Left ventricle myocardium inferior (tissue), 1 donor: ENCODE results near the gene OR10H5. TPM values are rescaled to one million over a fixed set of nuclear protein-coding genes. Genes with fewer than 3 reads are reported as not detected.
A peak's percentile ranks its signal among the peaks of the same experiment; 100 is the strongest.
"Not testable (repeated sequence)": the region's sequence is repeated elsewhere in the genome, so short reads cannot be mapped to it uniquely, and the experiment has no call there.

Source experiments
- DNase-seq: peaks from one replicate; pipeline ENCODE4 v3.0.0-alpha.2; 2020
- H3K27ac ChIP-seq: fragments of 200-600 bp; replicated peaks from 2 replicates; pipeline ENCODE4 v1.8.0; 2021
- H3K27me3 ChIP-seq: fragments of 200-600 bp; 2 replicates; pipeline ENCODE4 v1.8.0; 2021; ENCODE audit warnings: low read depth
- H3K36me3 ChIP-seq: fragments of 200-600 bp; 2 replicates; pipeline ENCODE4 v1.8.0; 2021
- H3K4me1 ChIP-seq: fragments of 200-600 bp; 2 replicates; pipeline ENCODE4 v1.8.0; 2021
- H3K4me3 ChIP-seq: fragments of 200-600 bp; 2 replicates; pipeline ENCODE4 v1.8.0; 2021; ENCODE audit warnings: mild to moderate bottlenecking, moderate library complexity
- H3K9me3 ChIP-seq: fragments of 200-600 bp; replicated peaks from 2 replicates; pipeline ENCODE4 v1.8.0; 2021
- CTCF ChIP-seq: fragments of 200-600 bp; IDR thresholded peaks from 2 replicates; pipeline ENCODE4 v1.8.0; 2021; ENCODE audit warnings: antibody characterized with exemption, mild to moderate bottlenecking, borderline replicate concordance
- intact Hi-C: fragments of 100-400 bp; cut with micrococcal nuclease; formaldehyde crosslinking; loops from one replicate; pipeline ENCODE4 v1.11.0; 2022
- total RNA-seq: library from RNA; stranded (reverse); fragmentation: NEBNext Ultra II Directional; extraction: Animal tissue kit (Norgen Biotek cat#: 25700); gene quantifications from one replicate; pipeline ENCODE4 v1.2.1, GENCODE V29; 2021
- donor health status: DM: no; HTN: yes; CAD: no; lungs with severe emphysema.

The OR10H5 gene
- total RNA-seq, 1 donor from 2014 or later, result not detected

GRCh38 chr19:15779756-15780476 is 7.5 kb upstream of the OR10H5 start:
- peaks cover 36% of the 10 kb centered on the region for H3K4me1 ChIP-seq
- no peaks in the 10 kb centered on the region for H3K9me3 ChIP-seq
- peak overlapping the region; percentile 85 for H3K27ac ChIP-seq
- peak; percentile 73 for DNase-seq
- no peaks in the 10 kb centered on the region for H3K36me3 ChIP-seq
- H3K27me3 ChIP-seq, result peaks cover 24% of the 10 kb centered on the region
- H3K4me3 ChIP-seq, result peak overlapping the region; percentile 53
- intact Hi-C loops, result no loop called here
- peak; percentile 12 for TF ChIP-seq CTCF

- TF ChIP-seq CTCF, result no peak
- no peak overlapping the region for H3K4me3 ChIP-seq
- intact Hi-C loops, result no loop called here
- DNase-seq, result no peak
- H3K27me3 ChIP-seq, result peaks cover 20% of the 10 kb centered on the region
- H3K9me3 ChIP-seq, result no peaks in the 10 kb centered on the region
- H3K27ac ChIP-seq, result peak overlapping the region; percentile 85
- H3K4me1 ChIP-seq, result peaks cover 36% of the 10 kb centered on the region
- H3K36me3 ChIP-seq, result no peaks in the 10 kb centered on the region
Observed at GRCh38 chr19:15780610-15781418, 6.6 kb upstream of the OR10H5 start.

GRCh38 chr19:15781661-15782060 is 5.8 kb upstream of the OR10H5 start:
- Histone ChIP-seq H3K4me3 (no peak overlapping the region), H3K27me3 (peaks cover 18% of the 10 kb centered on the region), H3K9me3 (no peaks in the 10 kb centered on the region), H3K4me1 (peaks cover 36% of the 10 kb centered on the region), H3K36me3 (no peaks in the 10 kb centered on the region), H3K27ac (no peak overlapping the region)
- no peak for DNase-seq
- TF ChIP-seq CTCF, result no peak
- intact Hi-C loops, result no loop called here

GRCh38 chr19:15782211-15782610 is 5.2 kb upstream of the OR10H5 start:
- no peak overlapping the region for H3K27ac ChIP-seq
- no peak for TF ChIP-seq CTCF
- peaks cover 19% of the 10 kb centered on the region for H3K27me3 ChIP-seq
- H3K4me3 ChIP-seq, result no peak overlapping the region
- H3K36me3 ChIP-seq, result no peaks in the 10 kb centered on the region
- H3K4me1 ChIP-seq, result peaks cover 32% of the 10 kb centered on the region
- H3K9me3 ChIP-seq, result no peaks in the 10 kb centered on the region
- intact Hi-C loops, result no loop called here
- DNase-seq, result no peak

GRCh38 chr19:15782896-15783295 is 4.6 kb upstream of the OR10H5 start:
- H3K4me3 ChIP-seq, H3K9me3 ChIP-seq, DNase-seq, H3K27ac ChIP-seq, intact Hi-C loops, H3K36me3 ChIP-seq: not testable (repeated sequence)
- Histone ChIP-seq H3K27me3 (peaks cover 26% of the 10 kb centered on the region), H3K4me1 (peaks cover 25% of the 10 kb centered on the region)
